ENCODE measurements around the gene ABCD1. TPM values are rescaled to one million over a fixed set of nuclear protein-coding genes. Genes with fewer than 3 reads are reported as not detected.
"Not testable (repeated sequence)": the region's sequence is repeated elsewhere in the genome, so short reads cannot be mapped to it uniquely, and the experiment has no call there.

ABCD1 gene
- total RNA-seq, 1 donor from 2014 or later: 15.1 TPM

- TF ChIP-seq, protein P1, sequence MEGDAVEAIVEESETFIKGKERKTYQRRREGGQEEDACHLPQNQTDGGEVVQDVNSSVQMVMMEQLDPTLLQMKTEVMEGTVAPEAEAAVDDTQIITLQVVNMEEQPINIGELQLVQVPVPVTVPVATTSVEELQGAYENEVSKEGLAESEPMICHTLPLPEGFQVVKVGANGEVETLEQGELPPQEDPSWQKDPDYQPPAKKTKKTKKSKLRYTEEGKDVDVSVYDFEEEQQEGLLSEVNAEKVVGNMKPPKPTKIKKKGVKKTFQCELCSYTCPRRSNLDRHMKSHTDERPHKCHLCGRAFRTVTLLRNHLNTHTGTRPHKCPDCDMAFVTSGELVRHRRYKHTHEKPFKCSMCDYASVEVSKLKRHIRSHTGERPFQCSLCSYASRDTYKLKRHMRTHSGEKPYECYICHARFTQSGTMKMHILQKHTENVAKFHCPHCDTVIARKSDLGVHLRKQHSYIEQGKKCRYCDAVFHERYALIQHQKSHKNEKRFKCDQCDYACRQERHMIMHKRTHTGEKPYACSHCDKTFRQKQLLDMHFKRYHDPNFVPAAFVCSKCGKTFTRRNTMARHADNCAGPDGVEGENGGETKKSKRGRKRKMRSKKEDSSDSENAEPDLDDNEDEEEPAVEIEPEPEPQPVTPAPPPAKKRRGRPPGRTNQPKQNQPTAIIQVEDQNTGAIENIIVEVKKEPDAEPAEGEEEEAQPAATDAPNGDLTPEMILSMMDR (IDR thresholded peaks at IDR 0.05): no peak
- no peak overlapping the region for H3K27ac ChIP-seq
- no peak for ATAC-seq
- H3K27me3 ChIP-seq: no peaks in the 10 kb centered on the region
- no peaks in the 10 kb centered on the region for H3K36me3 ChIP-seq
- H3K9me3 ChIP-seq: no peaks in the 10 kb centered on the region
- DNase-seq: no peak
- H3K4me3 ChIP-seq: no peak overlapping the region
- H3K4me1 ChIP-seq: no peaks in the 10 kb centered on the region
- intact Hi-C loops (cut with DNase I): no loop called here
Observed at GRCh38 chrX:153692611-153693156, 32.0 kb upstream of the ABCD1 start.

GRCh38 chrX:153693216-153694086 is 31.2 kb upstream of the ABCD1 start:
- ATAC-seq (no peak), DNase-seq (no peak)
- intact Hi-C loops (cut with DNase I): no loop called here

DNA sequence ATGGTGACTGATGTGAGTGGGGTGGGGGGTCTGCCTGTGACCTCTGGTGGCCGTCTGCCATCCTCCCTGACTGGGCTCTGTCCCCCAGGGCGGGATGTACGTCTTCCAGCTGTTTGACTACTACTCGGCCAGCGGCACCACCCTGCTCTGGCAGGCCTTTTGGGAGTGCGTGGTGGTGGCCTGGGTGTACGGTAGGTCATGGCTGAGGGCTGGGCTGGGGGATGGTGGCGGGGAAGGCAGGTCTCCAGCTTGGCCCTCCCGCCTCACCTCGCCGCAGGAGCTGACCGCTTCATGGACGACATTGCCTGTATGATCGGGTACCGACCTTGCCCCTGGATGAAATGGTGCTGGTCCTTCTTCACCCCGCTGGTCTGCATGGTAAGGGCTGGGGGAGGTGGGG is 30.4 kb upstream of the ABCD1 start:
- H3K27ac ChIP-seq; DNase-seq; intact Hi-C loops (cut with DNase I); H3K9me3 ChIP-seq; H3K4me1 ChIP-seq; H3K27me3 ChIP-seq; H3K4me3 ChIP-seq; ATAC-seq; H3K36me3 ChIP-seq: not testable (repeated sequence)

More at GRCh38 chrX:153693216-153694086, 31.2 kb upstream of the ABCD1 start:
- H3K27me3 ChIP-seq: no peaks in the 10 kb centered on the region
- TF ChIP-seq, protein P1 (IDR thresholded peaks at IDR 0.05): no peak
- no peak overlapping the region for H3K27ac ChIP-seq
- no peak overlapping the region for H3K4me3 ChIP-seq
- no peaks in the 10 kb centered on the region for H3K9me3 ChIP-seq
- H3K4me1 ChIP-seq: no peaks in the 10 kb centered on the region
- H3K36me3 ChIP-seq: no peaks in the 10 kb centered on the region

DNA sequence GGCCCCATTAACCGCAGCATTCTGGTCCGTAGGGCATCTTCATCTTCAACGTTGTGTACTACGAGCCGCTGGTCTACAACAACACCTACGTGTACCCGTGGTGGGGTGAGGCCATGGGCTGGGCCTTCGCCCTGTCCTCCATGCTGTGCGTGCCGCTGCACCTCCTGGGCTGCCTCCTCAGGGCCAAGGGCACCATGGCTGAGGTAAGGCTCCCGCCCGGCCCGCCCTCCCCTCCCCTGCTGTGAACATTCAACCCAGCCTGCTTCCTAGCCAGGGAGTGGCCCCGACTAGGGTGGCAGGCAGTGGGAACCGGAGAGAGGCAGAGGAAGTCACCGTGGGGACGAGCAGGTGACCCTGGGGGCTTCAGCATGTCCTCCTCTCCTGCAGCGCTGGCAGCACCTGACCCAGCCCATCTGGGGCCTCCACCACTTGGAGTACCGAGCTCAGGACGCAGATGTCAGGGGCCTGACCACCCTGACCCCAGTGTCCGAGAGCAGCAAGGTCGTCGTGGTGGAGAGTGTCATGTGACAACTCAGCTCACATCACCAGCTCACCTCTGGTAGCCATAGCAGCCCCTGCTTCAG is 29.9 kb upstream of the ABCD1 start:
- Histone ChIP-seq H3K27me3 (no peaks in the 10 kb centered on the region), H3K9me3 (no peaks in the 10 kb centered on the region), H3K27ac (no peak overlapping the region), H3K36me3 (no peaks in the 10 kb centered on the region), H3K4me1 (no peaks in the 10 kb centered on the region), H3K4me3 (no peak overlapping the region)
- no peak for ATAC-seq
- intact Hi-C loops (cut with DNase I): no loop called here
- TF ChIP-seq, protein P1 (IDR thresholded peaks at IDR 0.05): no peak
- no peak for DNase-seq

DNA sequence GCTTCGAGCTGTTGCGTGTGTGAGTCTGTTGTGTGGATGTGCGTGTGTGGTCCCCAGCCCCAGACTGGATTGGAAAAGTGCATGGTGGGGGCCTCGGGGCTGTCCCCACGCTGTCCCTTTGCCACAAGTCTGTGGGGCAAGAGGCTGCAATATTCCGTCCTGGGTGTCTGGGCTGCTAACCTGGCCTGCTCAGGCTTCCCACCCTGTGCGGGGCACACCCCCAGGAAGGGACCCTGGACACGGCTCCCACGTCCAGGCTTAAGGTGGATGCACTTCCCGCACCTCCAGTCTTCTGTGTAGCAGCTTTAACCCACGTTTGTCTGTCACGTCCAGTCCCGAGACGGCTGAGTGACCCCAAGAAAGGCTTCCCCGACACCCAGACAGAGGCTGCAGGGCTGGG is 28.6 kb upstream of the ABCD1 start:
- intact Hi-C loops (cut with DNase I): no loop called here
- TF ChIP-seq, protein P1 (IDR thresholded peaks at IDR 0.05): no peak
- ATAC-seq: no peak
- H3K9me3 ChIP-seq: no peaks in the 10 kb centered on the region
- no peak overlapping the region for H3K4me3 ChIP-seq
- H3K27me3 ChIP-seq: no peaks in the 10 kb centered on the region
- no peak overlapping the region for H3K27ac ChIP-seq
- DNase-seq: no peak
- H3K36me3 ChIP-seq: peaks cover 5% of the 10 kb centered on the region
- H3K4me1 ChIP-seq: no peaks in the 10 kb centered on the region

DNA sequence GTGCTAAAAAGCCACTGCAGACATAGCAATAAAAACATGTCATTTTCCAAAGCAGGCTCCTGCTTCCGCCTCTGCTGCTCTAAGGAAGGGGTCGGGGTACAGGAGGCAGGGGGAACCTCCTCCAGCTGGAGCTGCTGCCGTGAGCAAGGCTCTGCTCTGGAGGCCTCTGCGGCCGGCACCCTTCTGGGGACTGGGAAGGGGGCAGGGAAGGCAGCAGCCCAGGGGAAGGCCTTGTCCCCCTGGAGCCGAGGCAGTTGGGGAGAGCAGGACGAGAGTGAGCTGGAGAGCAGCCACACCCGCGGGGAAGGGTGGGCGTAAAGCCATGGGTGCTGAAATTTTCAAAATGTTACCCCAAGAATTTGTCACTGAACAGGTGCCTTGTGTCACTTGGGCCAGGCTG is 28.1 kb upstream of the ABCD1 start:
- H3K4me3 ChIP-seq; H3K27ac ChIP-seq; H3K36me3 ChIP-seq; H3K27me3 ChIP-seq; ATAC-seq; H3K9me3 ChIP-seq; H3K4me1 ChIP-seq; intact Hi-C loops (cut with DNase I); DNase-seq: not testable (repeated sequence)

GRCh38 chrX:153696986-153697722 is 27.5 kb upstream of the ABCD1 start:
- DNase-seq; H3K9me3 ChIP-seq; H3K4me1 ChIP-seq; intact Hi-C loops (cut with DNase I); H3K27me3 ChIP-seq; H3K4me3 ChIP-seq; H3K27ac ChIP-seq; ATAC-seq: not testable (repeated sequence)
- peaks cover 12% of the 10 kb centered on the region for H3K36me3 ChIP-seq

Data from upper lobe of right lung (tissue), 1 donor.